WTC11 (cell line): ENCODE results near the gene TOE1. TPM values are rescaled to one million over a fixed set of nuclear protein-coding genes. Genes with fewer than 3 reads are reported as not detected.

Source experiments
- ATAC-seq: fragments of 200-7000 bp; cut with Tn5 transposase; 2 replicates; pipeline ENCODE4 v1.10.0; 2021; ENCODE audit warnings: mild to moderate bottlenecking, moderate library complexity
- CTCF ChIA-PET: fragments of 300-600 bp; sonication (Branson Sonifier 250); formaldehyde crosslinking; loops from one replicate; lab custom pipeline; 2021; ENCODE audit warnings: antibody characterized with exemption; lab: Charles Lee
- POLR2A ChIA-PET: fragments of 350-600 bp; sonication (Branson Sonifier 250); formaldehyde crosslinking; loops from one replicate; lab custom pipeline; 2021; ENCODE audit warnings: antibody characterized with exemption; lab: Charles Lee
- DNase-seq: peaks from one replicate; pipeline ENCODE4 v3.0.0; 2021; ENCODE audit warnings: low spot score
- H3K27ac Mint-ChIP-seq: 2 replicates; pipeline ENCODE4 v1.8.0; 2021; ENCODE audit warnings: mixed read lengths
- H3K27me3 Mint-ChIP-seq: 2 replicates; pipeline ENCODE4 v1.8.0; 2021; ENCODE audit warnings: low read depth, mild to moderate bottlenecking, moderate library complexity, mixed read lengths
- H3K36me3 Mint-ChIP-seq: 2 replicates; pipeline ENCODE4 v1.8.0; 2021; ENCODE audit warnings: mixed read lengths
- H3K4me1 Mint-ChIP-seq: 2 replicates; pipeline ENCODE4 v1.8.0; 2022; ENCODE audit warnings: mixed read lengths
- H3K4me3 Mint-ChIP-seq: 2 replicates; pipeline ENCODE4 v1.8.0; 2021; ENCODE audit warnings: mild to moderate bottlenecking, moderate library complexity, mixed read lengths
- H3K9me3 Mint-ChIP-seq: 2 replicates; pipeline ENCODE4 v1.8.0; 2021; ENCODE audit warnings: mixed read lengths
- CREM ChIP-seq: sonication (generic); formaldehyde crosslinking; IDR thresholded peaks from 2 replicates; pipeline ENCODE4 v1.8.1; 2022; ENCODE audit warnings: mild to moderate bottlenecking, missing genetic modification reagents, moderate library complexity
- ELF4 ChIP-seq: sonication (generic); formaldehyde crosslinking; IDR thresholded peaks from 2 replicates; pipeline ENCODE4 v1.8.1; 2022; ENCODE audit warnings: low read depth, mild to moderate bottlenecking, moderate library complexity, missing genetic modification reagents
- ETV6 ChIP-seq: sonication (generic); formaldehyde crosslinking; IDR thresholded peaks from 2 replicates; pipeline ENCODE4 v1.8.1; 2022; ENCODE audit warnings: mild to moderate bottlenecking, missing genetic modification reagents
- KAT7 ChIP-seq: sonication (generic); formaldehyde crosslinking; IDR thresholded peaks from 2 replicates; pipeline ENCODE4 v1.8.1; 2023; ENCODE audit warnings: missing genetic modification reagents, mild to moderate bottlenecking, borderline replicate concordance
- NFE2L1 ChIP-seq: sonication (generic); formaldehyde crosslinking; IDR thresholded peaks from 2 replicates; pipeline ENCODE4 v1.8.1; 2023; ENCODE audit warnings: missing genetic modification reagents
- SOX15 ChIP-seq: fragments of 250-450 bp; sonication (Bioruptor Pico); IDR thresholded peaks from 2 replicates; pipeline ENCODE4 v1.9.0; 2021; ENCODE audit warnings: mild to moderate bottlenecking
- TCF7 ChIP-seq: sonication (generic); formaldehyde crosslinking; IDR thresholded peaks from 2 replicates; pipeline ENCODE4 v1.8.0; 2022; ENCODE audit warnings: mild to moderate bottlenecking, low read depth, missing genetic modification reagents, moderate library complexity
- ZNF138 ChIP-seq: sonication (generic); formaldehyde crosslinking; conservative IDR thresholded peaks from 2 replicates; pipeline ENCODE4 v1.8.1; 2022; ENCODE audit warnings: mild to moderate bottlenecking, moderate library complexity, missing genetic modification reagents
- ZNF671 ChIP-seq: fragments of 250-450 bp; sonication (Bioruptor Pico); IDR thresholded peaks from 2 replicates; pipeline ENCODE4 v1.8.0; 2021; ENCODE audit warnings: mild to moderate bottlenecking
- total RNA-seq: library from RNA; stranded (reverse); gene quantifications from 3 replicates; pipeline ENCODE4 v1.2.3, GENCODE V29; 2021
- TF ChIP-seq, protein P1 (sequence below): sonication (generic); formaldehyde crosslinking; IDR thresholded peaks from 2 replicates; pipeline ENCODE4 v1.8.0; 2022; ENCODE audit warnings: mild to moderate bottlenecking, missing genetic modification reagents
- TF ChIP-seq, protein P2 (sequence below): fragments of 200-600 bp; IDR thresholded peaks from 2 replicates; pipeline ENCODE4 v1.8.0; 2022; ENCODE audit warnings: antibody characterized with exemption
- TF ChIP-seq, protein P3 (sequence below): sonication (generic); formaldehyde crosslinking; IDR thresholded peaks from 2 replicates; pipeline ENCODE4 v1.8.1; 2022; ENCODE audit warnings: mild to moderate bottlenecking, missing genetic modification reagents, moderate library complexity, borderline replicate concordance
- TF ChIP-seq, protein P4 (sequence below): sonication (generic); formaldehyde crosslinking; conservative IDR thresholded peaks from 2 replicates; pipeline ENCODE4 v1.8.1; 2022; ENCODE audit warnings: mild to moderate bottlenecking, missing genetic modification reagents
- TF ChIP-seq, protein P5 (sequence below): sonication (generic); formaldehyde crosslinking; IDR thresholded peaks from 2 replicates; pipeline ENCODE4 v1.8.1; 2023; ENCODE audit warnings: mild to moderate bottlenecking, missing genetic modification reagents, borderline replicate concordance
- TF ChIP-seq, protein P6 (sequence below): fragments of 250-450 bp; sonication (Bioruptor Pico); IDR thresholded peaks from 2 replicates; pipeline ENCODE4 v1.9.0; 2021; ENCODE audit warnings: moderate library complexity, mild to moderate bottlenecking, inconsistent platforms, borderline replicate concordance
- TF ChIP-seq, protein P7 (sequence below): fragments of 250-450 bp; sonication (Bioruptor Pico); IDR thresholded peaks from 2 replicates; pipeline ENCODE4 v2.1.2; 2022; ENCODE audit warnings: mild to moderate bottlenecking, moderate library complexity
- TF ChIP-seq, protein P8 (sequence below): sonication (generic); formaldehyde crosslinking; IDR thresholded peaks from 2 replicates; pipeline ENCODE4 v1.8.1; 2023; ENCODE audit warnings: mild to moderate bottlenecking, moderate library complexity, missing genetic modification reagents
- TF ChIP-seq, protein P9 (sequence below): sonication (generic); formaldehyde crosslinking; IDR thresholded peaks from 2 replicates; pipeline ENCODE4 v1.8.1; 2023; ENCODE audit warnings: mild to moderate bottlenecking, missing genetic modification reagents, moderate library complexity

The TOE1 gene
- total RNA-seq, 1 experiment from 2014 or later = 7.4 TPM

DNA sequence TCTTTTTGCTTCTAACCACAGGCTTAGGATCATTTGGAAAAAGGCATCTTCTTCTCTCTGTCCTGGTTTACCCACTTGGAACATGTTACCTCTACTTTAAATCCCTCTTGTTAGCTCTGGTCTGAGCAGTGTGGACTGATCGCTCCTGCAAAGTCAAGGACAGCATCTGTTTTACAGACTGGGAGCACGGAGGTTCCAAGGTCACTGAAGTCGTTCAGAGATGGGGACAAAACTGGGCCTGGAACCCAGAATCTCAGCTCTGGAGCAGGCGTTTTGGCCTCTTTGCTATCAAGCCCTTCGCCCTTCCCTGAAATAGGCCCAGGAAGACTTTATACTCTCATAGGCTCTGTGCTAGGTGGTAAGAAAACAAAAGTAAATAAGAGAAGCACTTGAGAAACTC is 11.5 kb downstream of the TOE1 start:
- POLR2A ChIA-PET = no interaction called here

More for the DNA sequence above, 11.5 kb downstream of the TOE1 start:
- TF ChIP-seq, protein P1, sequence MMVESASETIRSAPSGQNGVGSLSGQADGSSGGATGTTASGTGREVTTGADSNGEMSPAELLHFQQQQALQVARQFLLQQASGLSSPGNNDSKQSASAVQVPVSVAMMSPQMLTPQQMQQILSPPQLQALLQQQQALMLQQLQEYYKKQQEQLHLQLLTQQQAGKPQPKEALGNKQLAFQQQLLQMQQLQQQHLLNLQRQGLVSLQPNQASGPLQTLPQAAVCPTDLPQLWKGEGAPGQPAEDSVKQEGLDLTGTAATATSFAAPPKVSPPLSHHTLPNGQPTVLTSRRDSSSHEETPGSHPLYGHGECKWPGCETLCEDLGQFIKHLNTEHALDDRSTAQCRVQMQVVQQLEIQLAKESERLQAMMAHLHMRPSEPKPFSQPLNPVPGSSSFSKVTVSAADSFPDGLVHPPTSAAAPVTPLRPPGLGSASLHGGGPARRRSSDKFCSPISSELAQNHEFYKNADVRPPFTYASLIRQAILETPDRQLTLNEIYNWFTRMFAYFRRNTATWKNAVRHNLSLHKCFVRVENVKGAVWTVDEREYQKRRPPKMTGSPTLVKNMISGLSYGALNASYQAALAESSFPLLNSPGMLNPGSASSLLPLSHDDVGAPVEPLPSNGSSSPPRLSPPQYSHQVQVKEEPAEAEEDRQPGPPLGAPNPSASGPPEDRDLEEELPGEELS (CRISPR knock-in tag) = no peak
- TF ChIP-seq, protein P2, sequence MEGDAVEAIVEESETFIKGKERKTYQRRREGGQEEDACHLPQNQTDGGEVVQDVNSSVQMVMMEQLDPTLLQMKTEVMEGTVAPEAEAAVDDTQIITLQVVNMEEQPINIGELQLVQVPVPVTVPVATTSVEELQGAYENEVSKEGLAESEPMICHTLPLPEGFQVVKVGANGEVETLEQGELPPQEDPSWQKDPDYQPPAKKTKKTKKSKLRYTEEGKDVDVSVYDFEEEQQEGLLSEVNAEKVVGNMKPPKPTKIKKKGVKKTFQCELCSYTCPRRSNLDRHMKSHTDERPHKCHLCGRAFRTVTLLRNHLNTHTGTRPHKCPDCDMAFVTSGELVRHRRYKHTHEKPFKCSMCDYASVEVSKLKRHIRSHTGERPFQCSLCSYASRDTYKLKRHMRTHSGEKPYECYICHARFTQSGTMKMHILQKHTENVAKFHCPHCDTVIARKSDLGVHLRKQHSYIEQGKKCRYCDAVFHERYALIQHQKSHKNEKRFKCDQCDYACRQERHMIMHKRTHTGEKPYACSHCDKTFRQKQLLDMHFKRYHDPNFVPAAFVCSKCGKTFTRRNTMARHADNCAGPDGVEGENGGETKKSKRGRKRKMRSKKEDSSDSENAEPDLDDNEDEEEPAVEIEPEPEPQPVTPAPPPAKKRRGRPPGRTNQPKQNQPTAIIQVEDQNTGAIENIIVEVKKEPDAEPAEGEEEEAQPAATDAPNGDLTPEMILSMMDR = no peak
- TF ChIP-seq KAT7 (no peak), ZNF671 (no peak), NFE2L1 (no peak), TCF7 (no peak), ELF4 (CRISPR knock-in tag) (no peak), SOX15 (CRISPR knock-in tag) (no peak), ZNF138 (CRISPR knock-in tag) (no peak), ETV6 (CRISPR knock-in tag) (no peak), CREM (CRISPR knock-in tag) (no peak)
- TF ChIP-seq, protein P3, sequence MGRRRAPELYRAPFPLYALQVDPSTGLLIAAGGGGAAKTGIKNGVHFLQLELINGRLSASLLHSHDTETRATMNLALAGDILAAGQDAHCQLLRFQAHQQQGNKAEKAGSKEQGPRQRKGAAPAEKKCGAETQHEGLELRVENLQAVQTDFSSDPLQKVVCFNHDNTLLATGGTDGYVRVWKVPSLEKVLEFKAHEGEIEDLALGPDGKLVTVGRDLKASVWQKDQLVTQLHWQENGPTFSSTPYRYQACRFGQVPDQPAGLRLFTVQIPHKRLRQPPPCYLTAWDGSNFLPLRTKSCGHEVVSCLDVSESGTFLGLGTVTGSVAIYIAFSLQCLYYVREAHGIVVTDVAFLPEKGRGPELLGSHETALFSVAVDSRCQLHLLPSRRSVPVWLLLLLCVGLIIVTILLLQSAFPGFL (CRISPR knock-in tag) = no peak
- TF ChIP-seq, protein P4, sequence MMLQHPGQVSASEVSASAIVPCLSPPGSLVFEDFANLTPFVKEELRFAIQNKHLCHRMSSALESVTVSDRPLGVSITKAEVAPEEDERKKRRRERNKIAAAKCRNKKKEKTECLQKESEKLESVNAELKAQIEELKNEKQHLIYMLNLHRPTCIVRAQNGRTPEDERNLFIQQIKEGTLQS (CRISPR knock-in tag) = no peak
- TF ChIP-seq, protein P5, sequence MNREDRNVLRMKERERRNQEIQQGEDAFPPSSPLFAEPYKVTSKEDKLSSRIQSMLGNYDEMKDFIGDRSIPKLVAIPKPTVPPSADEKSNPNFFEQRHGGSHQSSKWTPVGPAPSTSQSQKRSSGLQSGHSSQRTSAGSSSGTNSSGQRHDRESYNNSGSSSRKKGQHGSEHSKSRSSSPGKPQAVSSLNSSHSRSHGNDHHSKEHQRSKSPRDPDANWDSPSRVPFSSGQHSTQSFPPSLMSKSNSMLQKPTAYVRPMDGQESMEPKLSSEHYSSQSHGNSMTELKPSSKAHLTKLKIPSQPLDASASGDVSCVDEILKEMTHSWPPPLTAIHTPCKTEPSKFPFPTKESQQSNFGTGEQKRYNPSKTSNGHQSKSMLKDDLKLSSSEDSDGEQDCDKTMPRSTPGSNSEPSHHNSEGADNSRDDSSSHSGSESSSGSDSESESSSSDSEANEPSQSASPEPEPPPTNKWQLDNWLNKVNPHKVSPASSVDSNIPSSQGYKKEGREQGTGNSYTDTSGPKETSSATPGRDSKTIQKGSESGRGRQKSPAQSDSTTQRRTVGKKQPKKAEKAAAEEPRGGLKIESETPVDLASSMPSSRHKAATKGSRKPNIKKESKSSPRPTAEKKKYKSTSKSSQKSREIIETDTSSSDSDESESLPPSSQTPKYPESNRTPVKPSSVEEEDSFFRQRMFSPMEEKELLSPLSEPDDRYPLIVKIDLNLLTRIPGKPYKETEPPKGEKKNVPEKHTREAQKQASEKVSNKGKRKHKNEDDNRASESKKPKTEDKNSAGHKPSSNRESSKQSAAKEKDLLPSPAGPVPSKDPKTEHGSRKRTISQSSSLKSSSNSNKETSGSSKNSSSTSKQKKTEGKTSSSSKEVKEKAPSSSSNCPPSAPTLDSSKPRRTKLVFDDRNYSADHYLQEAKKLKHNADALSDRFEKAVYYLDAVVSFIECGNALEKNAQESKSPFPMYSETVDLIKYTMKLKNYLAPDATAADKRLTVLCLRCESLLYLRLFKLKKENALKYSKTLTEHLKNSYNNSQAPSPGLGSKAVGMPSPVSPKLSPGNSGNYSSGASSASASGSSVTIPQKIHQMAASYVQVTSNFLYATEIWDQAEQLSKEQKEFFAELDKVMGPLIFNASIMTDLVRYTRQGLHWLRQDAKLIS (CRISPR knock-in tag) = no peak
- TF ChIP-seq, protein P6, sequence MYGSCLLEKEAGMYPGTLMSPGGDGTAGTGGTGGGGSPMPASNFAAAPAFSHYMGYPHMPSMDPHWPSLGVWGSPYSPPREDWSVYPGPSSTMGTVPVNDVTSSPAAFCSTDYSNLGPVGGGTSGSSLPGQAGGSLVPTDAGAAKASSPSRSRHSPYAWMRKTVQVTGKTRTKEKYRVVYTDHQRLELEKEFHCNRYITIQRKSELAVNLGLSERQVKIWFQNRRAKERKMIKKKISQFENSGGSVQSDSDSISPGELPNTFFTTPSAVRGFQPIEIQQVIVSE (CRISPR knock-in tag) = no peak
- TF ChIP-seq, protein P7, sequence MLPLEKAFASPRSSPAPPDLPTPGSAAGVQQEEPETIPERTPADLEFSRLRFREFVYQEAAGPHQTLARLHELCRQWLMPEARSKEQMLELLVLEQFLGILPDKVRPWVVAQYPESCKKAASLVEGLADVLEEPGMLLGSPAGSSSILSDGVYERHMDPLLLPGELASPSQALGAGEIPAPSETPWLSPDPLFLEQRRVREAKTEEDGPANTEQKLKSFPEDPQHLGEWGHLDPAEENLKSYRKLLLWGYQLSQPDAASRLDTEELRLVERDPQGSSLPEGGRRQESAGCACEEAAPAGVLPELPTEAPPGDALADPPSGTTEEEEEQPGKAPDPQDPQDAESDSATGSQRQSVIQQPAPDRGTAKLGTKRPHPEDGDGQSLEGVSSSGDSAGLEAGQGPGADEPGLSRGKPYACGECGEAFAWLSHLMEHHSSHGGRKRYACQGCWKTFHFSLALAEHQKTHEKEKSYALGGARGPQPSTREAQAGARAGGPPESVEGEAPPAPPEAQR (CRISPR knock-in tag) = no peak
- TF ChIP-seq, protein P8, sequence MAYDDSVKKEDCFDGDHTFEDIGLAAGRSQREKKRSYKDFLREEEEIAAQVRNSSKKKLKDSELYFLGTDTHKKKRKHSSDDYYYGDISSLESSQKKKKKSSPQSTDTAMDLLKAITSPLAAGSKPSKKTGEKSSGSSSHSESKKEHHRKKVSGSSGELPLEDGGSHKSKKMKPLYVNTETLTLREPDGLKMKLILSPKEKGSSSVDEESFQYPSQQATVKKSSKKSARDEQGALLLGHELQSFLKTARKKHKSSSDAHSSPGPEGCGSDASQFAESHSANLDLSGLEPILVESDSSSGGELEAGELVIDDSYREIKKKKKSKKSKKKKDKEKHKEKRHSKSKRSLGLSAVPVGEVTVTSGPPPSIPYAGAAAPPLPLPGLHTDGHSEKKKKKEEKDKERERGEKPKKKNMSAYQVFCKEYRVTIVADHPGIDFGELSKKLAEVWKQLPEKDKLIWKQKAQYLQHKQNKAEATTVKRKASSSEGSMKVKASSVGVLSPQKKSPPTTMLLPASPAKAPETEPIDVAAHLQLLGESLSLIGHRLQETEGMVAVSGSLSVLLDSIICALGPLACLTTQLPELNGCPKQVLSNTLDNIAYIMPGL (CRISPR knock-in tag) = no peak
- TF ChIP-seq, protein P9, sequence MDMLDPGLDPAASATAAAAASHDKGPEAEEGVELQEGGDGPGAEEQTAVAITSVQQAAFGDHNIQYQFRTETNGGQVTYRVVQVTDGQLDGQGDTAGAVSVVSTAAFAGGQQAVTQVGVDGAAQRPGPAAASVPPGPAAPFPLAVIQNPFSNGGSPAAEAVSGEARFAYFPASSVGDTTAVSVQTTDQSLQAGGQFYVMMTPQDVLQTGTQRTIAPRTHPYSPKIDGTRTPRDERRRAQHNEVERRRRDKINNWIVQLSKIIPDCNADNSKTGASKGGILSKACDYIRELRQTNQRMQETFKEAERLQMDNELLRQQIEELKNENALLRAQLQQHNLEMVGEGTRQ (CRISPR knock-in tag) = no peak
- TF ChIP-seq, all 79 proteins: peak for 0
- Mint-ChIP-seq H3K9me3 (no peaks in the 10 kb centered on the region), H3K27me3 (no peaks in the 10 kb centered on the region), H3K36me3 (no peaks in the 10 kb centered on the region), H3K4me1 (peaks cover 9% of the 10 kb centered on the region; the same call in 1 of the 2 replicates), H3K4me3 (no peak overlapping the region), H3K27ac (no peak overlapping the region)
- DNase-seq (no peak), ATAC-seq (no peak)
- CTCF ChIA-PET = no interaction called here
